C4-2B (cell line): Measurements from ENCODE around the gene ACLY.

Experiments used
- CTCF ChIP-seq: fragments of 450-650 bp; conservative IDR thresholded peaks from 2 replicates; pipeline ENCODE4 v1.5.1; 2017; ENCODE audit warnings: mild to moderate bottlenecking
- ZFX ChIP-seq: fragments of 450-650 bp; IDR thresholded peaks from 2 replicates; pipeline ENCODE4 v1.6.1; 2017

GRCh38 chr17:41823580-41823979, 95.2 kb downstream of the ACLY start:
- TF ChIP-seq CTCF (no peak), ZFX (no peak)
